GM19099 (cell line): ENCODE data around the gene RARB.

Experiments used
- POLR2A ChIP-seq: IDR thresholded peaks from 3 replicates; pipeline ENCODE4 v1.6.1; 2011; ENCODE audit warnings: low read depth; ENCODE audit not compliant: insufficient read length; ENCODE audit errors: extremely low read depth

The RARB gene

GRCh38 chr3:25588441-25589103 is 160.5 kb downstream of the RARB start:
- TF ChIP-seq POLR2A: no peak

GRCh38 chr3:25589104-25589782 is 161.2 kb downstream of the RARB start:
- no peak for TF ChIP-seq POLR2A

GRCh38 chr3:25589783-25590258 is 161.8 kb downstream of the RARB start:
- no peak for TF ChIP-seq POLR2A

GRCh38 chr3:25592510-25592968 is 164.5 kb downstream of the RARB start:
- no peak for TF ChIP-seq POLR2A

- no peak for TF ChIP-seq POLR2A
Measured at GRCh38 chr3:25593001-25593400, 164.9 kb downstream of the RARB start.

- no peak for TF ChIP-seq POLR2A
Measured at GRCh38 chr3:25594007-25594502, 166.0 kb downstream of the RARB start.

- no peak for TF ChIP-seq POLR2A
Measured at GRCh38 chr3:25597535-25598101, 169.6 kb downstream of the RARB start.

GRCh38 chr3:25603703-25604102 is 175.6 kb downstream of the RARB start:
- TF ChIP-seq POLR2A: no peak

GRCh38 chr3:25604107-25604805 is 176.2 kb downstream of the RARB start:
- TF ChIP-seq POLR2A: no peak

- TF ChIP-seq POLR2A: no peak
Measured at GRCh38 chr3:25610167-25610566, 182.1 kb downstream of the RARB start.

GRCh38 chr3:25610779-25611178 is 182.7 kb downstream of the RARB start:
- TF ChIP-seq POLR2A: no peak

- no peak for TF ChIP-seq POLR2A
Measured at GRCh38 chr3:25611193-25611592, 183.1 kb downstream of the RARB start.

- TF ChIP-seq POLR2A: no peak
Measured at GRCh38 chr3:25618028-25618427, 190.0 kb downstream of the RARB start.

GRCh38 chr3:25619382-25619781 is 191.3 kb downstream of the RARB start:
- no peak for TF ChIP-seq POLR2A

GRCh38 chr3:25620493-25620892 is 192.4 kb downstream of the RARB start:
- no peak for TF ChIP-seq POLR2A
